ENCODE results near the gene MAP6D1.

DNA sequence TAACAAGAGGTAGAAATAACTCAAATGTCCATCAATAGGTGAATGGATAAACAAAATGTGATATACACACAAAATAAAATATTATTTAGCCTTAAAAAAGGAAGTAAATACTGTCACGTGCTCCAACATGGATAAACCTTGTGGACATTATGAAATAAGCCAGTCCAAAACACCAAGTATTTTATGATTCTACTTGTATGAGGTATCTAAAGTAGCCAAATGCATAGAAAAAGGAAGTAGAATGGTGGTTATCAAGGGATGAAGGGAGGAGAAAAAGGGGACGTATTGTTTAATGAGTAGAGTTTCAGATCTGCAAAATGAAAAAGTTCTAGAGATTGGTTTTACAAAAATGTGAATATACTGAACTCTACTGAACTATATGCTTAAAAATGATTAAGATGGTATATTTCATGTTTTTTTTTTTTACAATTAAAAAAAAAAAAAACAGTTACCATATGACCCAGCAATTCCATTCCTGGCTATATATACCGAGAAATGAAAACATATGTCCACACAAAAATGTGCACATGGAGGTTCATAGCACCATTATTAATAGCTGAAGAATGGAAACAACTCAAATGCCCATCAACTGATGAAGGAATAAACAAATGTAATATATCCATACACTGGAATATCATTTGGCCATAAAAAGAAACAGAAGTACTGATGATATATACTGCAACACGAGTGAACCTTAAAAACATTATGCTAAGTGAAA, 29.1 kb upstream of the MAP6D1 start:
- TF ChIP-seq, protein P1, sequence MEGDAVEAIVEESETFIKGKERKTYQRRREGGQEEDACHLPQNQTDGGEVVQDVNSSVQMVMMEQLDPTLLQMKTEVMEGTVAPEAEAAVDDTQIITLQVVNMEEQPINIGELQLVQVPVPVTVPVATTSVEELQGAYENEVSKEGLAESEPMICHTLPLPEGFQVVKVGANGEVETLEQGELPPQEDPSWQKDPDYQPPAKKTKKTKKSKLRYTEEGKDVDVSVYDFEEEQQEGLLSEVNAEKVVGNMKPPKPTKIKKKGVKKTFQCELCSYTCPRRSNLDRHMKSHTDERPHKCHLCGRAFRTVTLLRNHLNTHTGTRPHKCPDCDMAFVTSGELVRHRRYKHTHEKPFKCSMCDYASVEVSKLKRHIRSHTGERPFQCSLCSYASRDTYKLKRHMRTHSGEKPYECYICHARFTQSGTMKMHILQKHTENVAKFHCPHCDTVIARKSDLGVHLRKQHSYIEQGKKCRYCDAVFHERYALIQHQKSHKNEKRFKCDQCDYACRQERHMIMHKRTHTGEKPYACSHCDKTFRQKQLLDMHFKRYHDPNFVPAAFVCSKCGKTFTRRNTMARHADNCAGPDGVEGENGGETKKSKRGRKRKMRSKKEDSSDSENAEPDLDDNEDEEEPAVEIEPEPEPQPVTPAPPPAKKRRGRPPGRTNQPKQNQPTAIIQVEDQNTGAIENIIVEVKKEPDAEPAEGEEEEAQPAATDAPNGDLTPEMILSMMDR (IDR thresholded peaks at IDR 0.05; ENCODE audit: poor library complexity, severe bottlenecking) = no peak
- TF ChIP-seq RAD21 (conservative IDR thresholded peaks at IDR 0.05) = no peak
- no peak for TF ChIP-seq EP300 (conservative IDR thresholded peaks at IDR 0.05; ENCODE audit: poor library complexity, severe bottlenecking)

Data from neural cell (in vitro differentiated cells).